Activated CD8-positive, alpha-beta memory T cell treated with anti-CD3 and anti-CD28 coated beads, Interleukin-2, amount 10 ng/mL, durations not matched to agents 7 days and 5 days (primary cell): ENCODE data around the gene SEPTIN1. TPM values are rescaled to one million over a fixed set of nuclear protein-coding genes. Genes with fewer than 3 reads are reported as not detected.

Source experiments
- ATAC-seq: fragments of 150-1000 bp; cut with Tn5 transposase; one replicate; pipeline ENCODE4 v1.10.0; 2021; ENCODE audit warnings: moderate library complexity
- CTCF ChIA-PET: fragments of 350-600 bp; sonication (Branson Sonifier 250); formaldehyde crosslinking; loops from one replicate; lab custom pipeline; 2021; ENCODE audit warnings: antibody characterized with exemption; lab: Charles Lee
- DNase-seq: peaks from one replicate; pipeline ENCODE4 v3.0.0-alpha.2; 2020
- H3K27ac Mint-ChIP-seq: one replicate; pipeline ENCODE4 v1.8.0; 2021; ENCODE audit warnings: mild to moderate bottlenecking, mixed read lengths
- H3K27me3 Mint-ChIP-seq: one replicate; pipeline ENCODE4 v1.8.0; 2021; ENCODE audit warnings: mixed read lengths
- H3K36me3 Mint-ChIP-seq: one replicate; pipeline ENCODE4 v1.8.0; 2021; ENCODE audit warnings: mild to moderate bottlenecking, mixed read lengths
- H3K4me1 Mint-ChIP-seq: one replicate; pipeline ENCODE4 v1.8.0; 2021; ENCODE audit warnings: mixed read lengths
- H3K4me3 Mint-ChIP-seq: one replicate; pipeline ENCODE4 v1.8.0; 2021; ENCODE audit warnings: mild to moderate bottlenecking, moderate library complexity, mixed read lengths
- H3K9me3 Mint-ChIP-seq: one replicate; pipeline ENCODE4 v1.8.0; 2022; ENCODE audit warnings: low read depth, mixed read lengths
- total RNA-seq, 2 experiments: library from RNA; stranded (reverse); gene quantifications; one replicate each; pipeline ENCODE4 v1.2.3, GENCODE V29; 2021

SEPTIN1 gene
- total RNA-seq, 2 experiments from 2014 or later: 259 to 278 TPM

DNA sequence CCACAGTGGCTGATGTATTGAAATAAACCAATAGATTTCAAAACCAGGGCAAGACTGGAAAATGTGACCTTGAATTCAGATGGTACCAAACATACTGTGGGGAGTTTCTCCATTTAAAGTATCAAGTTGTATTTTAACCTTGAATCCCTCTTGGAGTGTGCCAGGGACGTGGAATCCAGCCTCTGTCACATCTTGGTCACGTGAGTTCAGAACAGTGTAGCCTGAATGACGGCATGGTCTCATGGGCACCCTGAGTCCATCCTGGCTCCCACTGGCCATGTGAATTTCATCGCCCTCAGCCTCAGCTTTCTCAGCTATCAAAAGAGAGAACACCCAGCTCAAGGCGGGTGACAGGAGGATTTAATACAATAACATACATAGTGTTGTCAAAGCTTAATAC is 31.8 kb upstream of the SEPTIN1 start:
- CTCF ChIA-PET: interaction anchor here (0.9 to 1.1 kb wide), 2 partner anchors 16 to 19 kb away, joined by 3 read pairs; partner anchors contain the start of gene DCTPP1
- ATAC-seq (no peak), DNase-seq (no peak)
- no peak overlapping the region for H3K4me3 Mint-ChIP-seq
- peaks cover 41% of the 10 kb centered on the region for H3K4me1 Mint-ChIP-seq
- H3K27me3 Mint-ChIP-seq: no peaks in the 10 kb centered on the region
- no peaks in the 10 kb centered on the region for H3K9me3 Mint-ChIP-seq
- no peak overlapping the region for H3K27ac Mint-ChIP-seq
- H3K36me3 Mint-ChIP-seq: peaks cover 16% of the 10 kb centered on the region

DNA sequence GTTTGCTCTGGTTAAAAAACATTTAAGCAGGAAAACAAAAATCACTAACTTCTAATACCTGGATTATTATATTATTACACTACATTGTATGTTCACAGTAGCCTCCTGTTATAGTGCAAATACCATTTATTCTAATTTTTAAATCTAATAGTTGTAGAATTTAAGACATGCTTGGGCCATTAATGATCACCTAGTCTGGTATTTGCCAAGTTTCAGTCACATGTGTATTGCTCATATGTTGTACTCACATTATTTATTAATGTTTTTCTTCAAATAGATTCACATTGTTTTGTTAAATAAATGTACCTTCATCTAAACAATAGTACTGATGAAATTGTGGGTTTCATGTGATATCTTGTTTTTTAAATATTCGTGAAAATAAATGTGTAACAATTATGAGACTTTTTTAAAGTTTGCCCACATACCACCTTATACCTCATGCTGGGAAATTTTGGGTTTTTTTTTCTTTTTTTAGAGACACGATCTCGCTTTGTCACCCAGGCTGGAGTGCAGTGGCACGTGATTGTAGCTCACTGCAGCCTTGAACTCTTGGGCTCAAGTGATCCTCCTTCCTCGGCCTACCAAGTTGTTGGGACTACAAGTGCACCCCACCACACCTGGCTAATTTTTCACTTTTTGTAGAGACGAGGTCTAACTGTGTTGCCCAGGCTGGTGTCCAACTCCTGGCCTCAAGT is 30.9 kb upstream of the SEPTIN1 start:
- Mint-ChIP-seq H3K4me1 (peaks cover 43% of the 10 kb centered on the region), H3K4me3 (no peak overlapping the region), H3K36me3 (peaks cover 14% of the 10 kb centered on the region), H3K27me3 (no peaks in the 10 kb centered on the region), H3K9me3 (no peaks in the 10 kb centered on the region), H3K27ac (no peak overlapping the region)
- no peak for ATAC-seq
- DNase-seq: no peak
- CTCF ChIA-PET: interaction anchor here (1.1 kb wide), 1 partner anchor 17 kb away, joined by 3 read pairs; the partner anchor contains the start of gene DCTPP1

DNA sequence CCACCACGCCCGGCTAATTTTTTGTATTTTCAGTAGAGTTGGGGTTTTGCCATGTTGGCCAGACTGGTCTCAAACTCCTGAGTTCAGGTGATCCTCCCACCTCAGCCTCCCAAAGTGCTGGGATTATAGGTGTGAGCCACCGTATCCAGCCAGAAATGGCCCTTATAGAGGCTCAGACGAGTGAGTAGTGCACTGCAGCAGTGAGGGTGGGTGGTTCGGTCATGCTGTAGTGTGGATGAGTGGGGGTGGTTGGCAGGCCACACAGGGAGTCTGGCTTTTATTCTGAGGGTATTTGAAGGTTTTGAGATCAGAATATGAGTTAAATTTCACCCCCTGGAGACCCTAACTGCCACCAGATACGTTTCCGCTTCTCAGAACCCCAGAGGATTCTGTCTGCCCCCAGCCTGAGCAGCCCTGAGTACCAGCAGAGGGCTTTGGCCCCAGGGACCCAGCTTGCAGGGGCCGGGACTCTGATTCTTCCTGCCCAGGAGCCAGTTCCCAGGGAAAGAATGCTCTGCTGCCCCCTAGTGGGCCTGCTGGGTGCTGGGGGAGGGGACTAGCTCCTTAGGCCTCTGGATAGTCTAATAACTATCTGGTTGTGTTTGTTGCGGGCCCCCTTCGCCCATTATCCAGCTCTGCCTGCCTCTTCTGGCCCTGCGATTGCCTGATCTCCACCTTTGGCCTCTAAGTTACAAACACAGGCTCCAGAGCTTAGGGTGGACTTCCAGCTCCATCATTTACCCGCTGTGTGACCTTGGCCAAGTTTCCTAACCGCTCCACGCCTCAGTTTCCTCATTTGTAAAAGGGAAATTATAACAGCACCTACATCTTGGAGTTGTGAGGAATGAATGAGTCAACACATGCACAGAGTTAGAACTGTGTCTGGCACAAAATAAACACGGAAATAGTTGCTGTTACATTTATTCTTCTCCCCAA is 27.0 kb upstream of the SEPTIN1 start:
- CTCF ChIA-PET: interaction anchor here (0.6 to 8.1 kb wide), 37 partner anchors 10 to 377 kb away, joined by 3 to 73 read pairs (median 6); partner anchors contain the start of genes CD2BP2, CORO1A, DCTPP1 and GDPD3
- Mint-ChIP-seq H3K27me3 (no peaks in the 10 kb centered on the region), H3K9me3 (no peaks in the 10 kb centered on the region), H3K27ac (peak overlapping the region; percentile 54), H3K4me1 (peaks cover 37% of the 10 kb centered on the region), H3K4me3 (peak overlapping the region; percentile 5), H3K36me3 (peaks cover 12% of the 10 kb centered on the region)
- DNase-seq (peak; percentile 94), ATAC-seq (peak; percentile 60)

DNA sequence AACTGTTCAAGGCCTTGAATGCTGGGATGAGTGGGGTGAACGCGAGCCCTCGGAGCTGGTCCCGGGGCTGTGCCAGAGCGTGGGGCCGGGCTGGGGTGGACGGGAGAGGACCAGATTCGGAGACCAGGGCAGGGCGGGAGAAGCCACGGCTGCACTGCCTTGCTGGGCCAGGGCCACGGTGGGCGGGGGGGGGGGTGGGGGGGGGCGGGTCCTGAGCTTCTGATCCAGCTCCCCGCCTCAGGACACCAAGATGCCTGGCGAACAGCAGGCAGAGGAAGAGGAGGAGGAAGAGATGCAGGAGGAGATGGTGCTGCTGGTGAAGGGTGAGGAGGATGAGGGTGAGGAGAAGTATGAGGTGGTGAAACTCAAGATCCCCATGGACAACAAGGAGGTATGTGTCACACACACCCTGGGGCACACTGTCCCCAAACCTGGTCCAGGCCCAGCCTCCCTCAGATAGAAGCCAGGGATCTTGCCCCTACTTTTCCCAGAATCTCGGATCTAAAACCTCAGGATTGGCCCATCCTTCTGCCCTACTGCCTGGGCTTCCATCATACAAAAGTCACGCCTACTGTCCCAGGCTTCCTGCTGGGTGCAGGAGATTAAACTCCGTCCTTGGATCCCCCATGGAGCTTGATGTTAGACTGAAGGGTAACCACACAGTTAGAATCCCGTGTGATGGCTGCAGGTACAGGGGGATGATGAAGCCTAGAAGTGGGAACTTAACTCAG is 25.6 kb upstream of the SEPTIN1 start:
- Mint-ChIP-seq H3K36me3 (peaks cover 6% of the 10 kb centered on the region), H3K9me3 (no peaks in the 10 kb centered on the region), H3K4me1 (peaks cover 32% of the 10 kb centered on the region), H3K27me3 (peaks cover 6% of the 10 kb centered on the region), H3K27ac (peak overlapping the region; percentile 38), H3K4me3 (peak overlapping the region; percentile 79)
- CTCF ChIA-PET: interaction anchor here (0.6 to 8.1 kb wide), 19 partner anchors 9 to 316 kb away, joined by 3 to 73 read pairs (median 9); partner anchors contain the start of genes DCTPP1, SEPTIN1, TBC1D10B and TBX6
- ATAC-seq (no peak), DNase-seq (no peak)

DNA sequence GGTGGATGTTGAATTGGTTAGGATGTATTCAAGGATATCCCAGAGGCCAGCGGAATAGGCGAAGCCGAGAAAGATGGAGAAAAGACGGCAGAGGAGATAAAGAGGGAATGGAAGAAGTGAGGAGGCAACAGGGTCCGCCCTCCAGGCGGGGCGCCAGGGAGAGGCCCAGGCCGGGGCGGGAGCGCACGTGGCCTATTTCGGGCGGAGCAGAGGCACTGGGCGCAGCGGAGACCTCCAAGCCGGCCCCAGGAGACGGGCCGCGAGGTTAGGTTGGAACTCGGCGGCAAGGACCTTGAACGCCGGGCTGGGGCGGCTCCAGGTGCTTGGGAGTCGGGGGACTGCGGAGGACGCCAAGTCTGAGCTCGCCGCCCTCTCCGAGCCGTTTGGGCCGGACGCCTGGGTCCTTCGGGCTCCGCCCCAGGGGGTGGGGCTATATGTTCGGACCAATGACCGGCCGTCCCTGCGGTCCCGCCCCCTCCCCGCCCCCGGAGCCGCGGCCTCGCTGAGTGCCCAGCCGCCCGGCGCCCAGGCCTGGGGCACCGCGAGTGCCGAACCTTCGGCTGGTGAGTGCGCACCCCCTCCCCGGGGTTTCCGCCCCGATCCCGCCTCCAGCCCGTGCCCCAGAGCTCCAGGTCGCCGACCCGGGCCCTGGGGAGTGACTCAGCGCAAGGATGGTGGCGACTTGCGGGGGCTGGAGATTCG is 24.9 kb upstream of the SEPTIN1 start, which contains the start of gene ZNF771:
Gene ZNF771, plus strand, starts transcription at position 505 of the 702 bp plus-strand sequence. CDS start 448 bp downstream, outside the sequence.
- peaks cover 6% of the 10 kb centered on the region for H3K36me3 Mint-ChIP-seq
- peaks cover 31% of the 10 kb centered on the region for H3K4me1 Mint-ChIP-seq

DNA sequence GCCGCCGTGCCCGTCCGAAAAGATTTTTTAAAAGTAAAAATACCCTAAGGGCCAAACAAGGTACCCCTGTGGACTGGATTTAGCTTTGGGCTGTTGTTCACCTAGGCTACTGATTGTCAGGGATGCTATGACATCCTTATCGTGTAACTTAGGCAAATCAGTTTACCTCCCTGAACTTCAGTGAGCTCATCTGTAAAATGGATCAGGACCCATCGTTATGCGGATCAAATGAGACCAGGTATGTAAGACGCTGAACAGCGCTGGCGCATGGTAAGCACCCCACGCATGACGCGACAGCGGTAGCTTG is 24.4 kb upstream of the SEPTIN1 start:
- peaks cover 11% of the 10 kb centered on the region for H3K27me3 Mint-ChIP-seq
- H3K4me1 Mint-ChIP-seq: peaks cover 27% of the 10 kb centered on the region
- CTCF ChIA-PET: interaction anchor here (1.1 to 8.1 kb wide), 16 partner anchors 9 to 341 kb away, joined by 3 to 73 read pairs (median 10); partner anchors contain the start of genes ALDOA, DCTPP1, SEPTIN1 and TBC1D10B
- H3K9me3 Mint-ChIP-seq: no peaks in the 10 kb centered on the region
- H3K36me3 Mint-ChIP-seq: peaks cover 2% of the 10 kb centered on the region
- ATAC-seq: no peak
- DNase-seq: no peak
- H3K4me3 Mint-ChIP-seq: peak overlapping the region; percentile 79
- H3K27ac Mint-ChIP-seq: peak overlapping the region; percentile 82

More for the DNA sequence above, 24.9 kb upstream of the SEPTIN1 start, which contains the start of gene ZNF771:
- DNase-seq (peak; percentile 94), ATAC-seq (peak; percentile 92)
- no peaks in the 10 kb centered on the region for H3K9me3 Mint-ChIP-seq
- CTCF ChIA-PET: interaction anchor here (1.0 to 8.1 kb wide), 20 partner anchors 9 to 342 kb away, joined by 3 to 73 read pairs (median 4); partner anchors contain the start of genes ALDOA, DCTPP1, SEPTIN1 and TBC1D10B
- peak within 1 kb of the TSS; percentile 79 for H3K4me3 Mint-ChIP-seq
- peaks cover 10% of the 10 kb centered on the region for H3K27me3 Mint-ChIP-seq
- peak within 1 kb of the TSS; percentile 82 for H3K27ac Mint-ChIP-seq

DNA sequence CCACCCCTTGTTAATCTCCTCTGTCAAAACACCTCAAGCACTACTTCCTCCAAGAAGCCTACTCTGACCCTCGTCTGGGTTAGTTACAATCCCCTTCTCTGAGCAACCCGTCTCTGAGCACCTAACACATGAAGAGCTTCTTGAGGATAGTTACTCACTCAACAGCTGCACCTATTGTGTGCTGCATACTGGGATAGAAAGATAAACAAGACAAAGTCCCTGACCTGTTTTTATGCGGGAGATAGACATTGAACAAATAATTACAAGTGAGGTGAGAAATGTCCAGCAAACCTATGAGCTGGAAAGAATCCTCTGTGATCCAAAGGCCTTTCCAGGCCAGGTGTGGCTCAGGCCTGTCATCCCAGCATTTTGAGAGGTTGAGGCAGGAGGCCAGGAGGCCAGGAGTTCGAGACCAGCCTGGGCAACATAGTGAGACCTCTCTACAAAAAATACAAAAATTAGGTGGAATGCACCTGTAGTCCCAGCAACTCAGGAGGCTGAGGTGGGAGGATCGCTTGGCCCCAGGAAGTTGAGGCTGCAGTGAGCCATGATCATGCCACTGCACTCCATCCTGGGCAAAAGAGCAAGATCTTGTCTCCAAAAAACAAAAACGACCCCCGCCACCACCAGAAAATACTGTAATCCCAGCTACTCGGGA is 19.5 kb upstream of the SEPTIN1 start:
- H3K4me1 Mint-ChIP-seq: peaks cover 45% of the 10 kb centered on the region
- H3K36me3 Mint-ChIP-seq: peaks cover 8% of the 10 kb centered on the region
- DNase-seq (no peak), ATAC-seq (no peak)
- H3K9me3 Mint-ChIP-seq: no peaks in the 10 kb centered on the region
- H3K27me3 Mint-ChIP-seq: peaks cover 20% of the 10 kb centered on the region
- H3K27ac Mint-ChIP-seq: no peak overlapping the region
- CTCF ChIA-PET: interaction anchor here (8.2 kb wide), 1 partner anchor 7 kb away, joined by 73 read pairs; the partner anchor contains the start of gene ZNF771
- peak overlapping the region; percentile 0 for H3K4me3 Mint-ChIP-seq

DNA sequence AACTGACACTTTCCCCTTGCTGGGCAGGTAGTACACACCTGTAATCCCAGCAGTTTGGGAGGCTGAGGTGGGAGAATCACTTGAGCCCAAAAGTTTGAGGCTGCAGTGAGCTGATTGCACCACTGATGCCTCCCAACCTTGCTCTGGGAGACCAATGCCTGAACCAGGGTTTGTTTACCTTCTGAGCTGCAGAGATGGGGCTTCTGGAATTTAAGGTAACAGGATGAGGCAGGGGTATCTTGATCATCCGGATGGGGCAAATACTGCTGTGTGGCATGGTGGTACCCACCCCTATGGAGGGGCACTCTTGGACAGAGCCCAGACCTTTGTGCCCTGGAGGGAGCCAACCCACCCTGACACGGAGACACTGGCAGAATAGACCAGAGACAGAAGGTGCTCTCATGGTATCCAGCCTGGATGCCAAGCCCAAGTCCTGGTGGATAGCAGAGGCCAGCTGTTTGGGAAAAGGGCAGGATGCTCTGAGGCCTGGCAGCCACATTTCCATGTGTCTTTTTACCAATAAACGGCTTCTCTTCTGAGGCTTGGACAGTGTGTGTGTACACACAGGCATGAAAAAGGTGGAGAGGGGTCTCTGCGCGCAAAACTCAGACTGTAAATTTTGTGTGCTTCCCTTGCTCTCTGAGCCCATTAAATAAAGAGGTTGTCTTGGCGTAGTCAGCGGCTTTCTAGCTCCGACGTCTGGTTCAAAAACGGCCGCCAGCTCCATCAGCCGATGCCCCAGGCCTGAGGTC is 17.2 kb upstream of the SEPTIN1 start:
- CTCF ChIA-PET: interaction anchor here (0.7 to 8.2 kb wide), 6 partner anchors 9 to 31 kb away, joined by 3 to 73 read pairs (median 6); partner anchors contain the start of gene ZNF771
- H3K27me3 Mint-ChIP-seq: peaks cover 20% of the 10 kb centered on the region
- no peak for DNase-seq
- no peaks in the 10 kb centered on the region for H3K9me3 Mint-ChIP-seq
- peaks cover 8% of the 10 kb centered on the region for H3K36me3 Mint-ChIP-seq
- peaks cover 49% of the 10 kb centered on the region for H3K4me1 Mint-ChIP-seq
- peak overlapping the region; percentile 72 for H3K27ac Mint-ChIP-seq
- no peak for ATAC-seq
- H3K4me3 Mint-ChIP-seq: peak overlapping the region; percentile 79

DNA sequence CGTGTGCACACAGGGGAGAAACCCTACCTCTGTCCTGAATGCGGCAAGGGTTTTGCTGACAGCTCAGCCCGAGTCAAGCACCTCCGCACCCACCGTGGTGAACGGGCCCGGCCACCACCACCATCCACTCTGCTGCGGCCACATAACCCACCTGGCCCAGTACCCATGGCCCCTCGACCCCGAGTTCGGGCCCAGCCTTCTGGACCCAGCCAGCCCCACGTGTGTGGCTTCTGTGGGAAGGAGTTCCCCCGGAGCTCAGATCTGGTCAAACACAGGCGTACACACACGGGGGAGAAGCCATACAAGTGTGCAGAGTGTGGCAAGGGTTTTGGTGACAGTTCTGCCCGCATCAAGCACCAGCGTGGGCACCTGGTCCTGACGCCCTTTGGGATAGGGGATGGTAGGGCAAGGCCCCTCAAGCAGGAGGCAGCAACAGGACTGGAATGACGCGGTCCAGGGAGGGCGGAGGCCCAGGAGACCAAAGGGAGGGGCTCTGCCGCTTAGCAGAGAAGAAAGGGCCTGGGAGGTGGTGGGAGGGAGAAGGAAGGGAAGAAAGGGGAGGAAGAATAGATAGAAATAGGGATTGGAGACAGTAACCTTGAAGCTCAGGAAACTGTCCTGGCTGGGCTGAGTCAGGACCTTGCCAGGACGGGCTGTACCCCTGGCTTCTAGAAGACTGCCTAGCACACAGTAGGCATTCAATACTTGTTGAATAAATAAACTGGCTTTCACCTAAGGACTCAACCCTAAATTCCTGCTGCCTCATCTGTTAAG is 16.5 kb upstream of the SEPTIN1 start:
- H3K4me3 Mint-ChIP-seq: no peak overlapping the region
- no peak overlapping the region for H3K27ac Mint-ChIP-seq
- CTCF ChIA-PET: interaction anchor here (0.7 to 8.2 kb wide), 6 partner anchors 9 to 30 kb away, joined by 3 to 73 read pairs (median 6); partner anchors contain the start of genes SEPTIN1 and ZNF771
- H3K4me1 Mint-ChIP-seq: peaks cover 52% of the 10 kb centered on the region
- peaks cover 8% of the 10 kb centered on the region for H3K36me3 Mint-ChIP-seq
- no peak for ATAC-seq
- H3K27me3 Mint-ChIP-seq: peaks cover 17% of the 10 kb centered on the region
- no peaks in the 10 kb centered on the region for H3K9me3 Mint-ChIP-seq
- DNase-seq: no peak

DNA sequence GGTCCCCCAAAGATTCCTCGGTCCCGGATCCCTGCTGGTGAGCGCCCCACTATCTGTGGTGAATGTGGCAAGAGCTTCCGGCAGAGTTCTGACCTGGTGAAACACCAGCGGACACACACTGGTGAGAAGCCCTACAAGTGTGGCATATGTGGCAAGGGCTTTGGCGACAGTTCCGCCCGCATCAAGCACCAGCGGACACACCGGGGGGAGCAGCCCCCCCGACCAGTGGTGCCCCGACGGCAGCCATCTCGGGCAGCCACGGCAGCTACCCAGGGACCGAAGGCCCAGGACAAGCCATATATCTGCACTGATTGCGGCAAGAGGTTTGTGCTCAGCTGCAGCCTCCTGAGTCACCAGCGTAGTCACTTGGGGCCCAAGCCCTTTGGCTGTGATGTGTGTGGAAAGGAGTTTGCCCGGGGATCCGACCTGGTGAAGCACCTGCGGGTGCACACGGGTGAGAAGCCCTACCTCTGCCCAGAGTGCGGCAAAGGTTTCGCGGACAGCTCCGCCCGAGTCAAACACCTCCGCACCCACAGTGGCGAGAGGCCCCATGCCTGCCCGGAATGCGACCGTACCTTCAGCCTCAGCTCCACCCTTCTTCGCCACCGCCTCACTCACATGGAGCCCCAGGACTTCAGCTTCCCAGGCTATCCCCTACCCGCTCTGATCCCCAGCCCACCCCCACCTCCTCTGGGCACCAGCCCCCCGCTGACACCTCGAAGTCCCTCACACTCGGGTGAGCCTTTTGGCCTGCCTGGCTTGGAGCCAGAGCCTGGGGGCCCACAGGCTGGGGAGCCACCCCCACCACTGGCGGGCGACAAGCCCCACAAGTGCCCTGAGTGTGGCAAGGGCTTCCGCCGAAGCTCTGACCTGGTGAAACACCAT is 15.7 kb upstream of the SEPTIN1 start:
- no peak overlapping the region for H3K4me3 Mint-ChIP-seq
- H3K27ac Mint-ChIP-seq: no peak overlapping the region
- H3K9me3 Mint-ChIP-seq: no peaks in the 10 kb centered on the region
- CTCF ChIA-PET: interaction anchor here (0.7 to 8.2 kb wide), 3 partner anchors 11 to 308 kb away, joined by 4 to 73 read pairs (median 7); partner anchors contain the start of genes SEPTIN1 and ZNF771
- peaks cover 52% of the 10 kb centered on the region for H3K4me1 Mint-ChIP-seq
- H3K36me3 Mint-ChIP-seq: peaks cover 8% of the 10 kb centered on the region
- peaks cover 14% of the 10 kb centered on the region for H3K27me3 Mint-ChIP-seq
- DNase-seq (no peak), ATAC-seq (no peak)
